Liver (tissue), 3 donors: ENCODE measurements around the gene CYP20A1.

Experiments
- EGR1 ChIP-seq, 2 donors: IDR thresholded peaks; 2 replicates each; pipeline ENCODE4 v1.6.1; 2016 to 2018; ENCODE audit warnings: antibody characterized with exemption in 2 of 2, low read depth in 2 of 2
- FOXA1 ChIP-seq: IDR thresholded peaks from 2 replicates; pipeline ENCODE4 v1.6.1; 2016; ENCODE audit warnings: antibody characterized with exemption
- JUND ChIP-seq, 2 donors: IDR thresholded peaks; 2 replicates each; pipeline ENCODE4 v1.6.1; 2016; ENCODE audit warnings: antibody characterized with exemption in 2 of 2
- RAD21 ChIP-seq, 2 donors: IDR thresholded peaks; 2 replicates each; pipeline ENCODE4 v1.6.1; 2016; ENCODE audit warnings: antibody characterized with exemption in 2 of 2, mild to moderate bottlenecking in 2 of 2
- REST ChIP-seq: IDR thresholded peaks from 2 replicates; pipeline ENCODE4 v1.6.1; 2016; ENCODE audit warnings: antibody characterized with exemption, mild to moderate bottlenecking
- RXRA ChIP-seq, 2 donors: IDR thresholded peaks; 2 replicates each; pipeline ENCODE4 v1.6.1; 2017 to 2018; ENCODE audit warnings: antibody characterized with exemption in 2 of 2, mild to moderate bottlenecking in 1 of 2
- SP1 ChIP-seq: IDR thresholded peaks from 2 replicates; pipeline ENCODE4 v1.6.1; 2018; ENCODE audit warnings: antibody characterized with exemption, mild to moderate bottlenecking
- TAF1 ChIP-seq: conservative IDR thresholded peaks from 2 replicates; pipeline ENCODE4 v1.6.1; 2016; ENCODE audit warnings: antibody characterized with exemption, mild to moderate bottlenecking
- YY1 ChIP-seq: IDR thresholded peaks from 2 replicates; pipeline ENCODE4 v1.6.1; 2016; ENCODE audit warnings: antibody characterized with exemption, mild to moderate bottlenecking
- TF ChIP-seq, protein P1 (sequence below): fragments of 150-350 bp; IDR thresholded peaks from 2 replicates; pipeline ENCODE4 v1.5.1; 2017; ENCODE audit warnings: improper control_type of control experiment, low read depth, low read length; ENCODE audit not compliant: missing input control
- TF ChIP-seq, protein P2 (sequence below): IDR thresholded peaks from 2 replicates; pipeline ENCODE4 v1.6.1; 2016; ENCODE audit warnings: antibody characterized with exemption
- TF ChIP-seq, protein P3 (sequence below): IDR thresholded peaks from 2 replicates; pipeline ENCODE4 v1.6.1; 2016; ENCODE audit warnings: antibody characterized with exemption
- donor health status: healthy.
- donor health status: healthy.

GRCh38 chr2:203340791-203341487 is 102.1 kb downstream of the CYP20A1 start:
- TF ChIP-seq RAD21 (IDR thresholded peaks at IDR 0.05) (no peak), JUND (IDR thresholded peaks at IDR 0.05) (no peak), YY1 (no peak), TAF1 (no peak), FOXA1 (no peak), EGR1 (IDR thresholded peaks at IDR 0.05; ENCODE audit: low read depth in 2 of 2) (no peak), RXRA (IDR thresholded peaks at IDR 0.05) (no peak), REST (no peak), SP1 (no peak)
- TF ChIP-seq, protein P1, sequence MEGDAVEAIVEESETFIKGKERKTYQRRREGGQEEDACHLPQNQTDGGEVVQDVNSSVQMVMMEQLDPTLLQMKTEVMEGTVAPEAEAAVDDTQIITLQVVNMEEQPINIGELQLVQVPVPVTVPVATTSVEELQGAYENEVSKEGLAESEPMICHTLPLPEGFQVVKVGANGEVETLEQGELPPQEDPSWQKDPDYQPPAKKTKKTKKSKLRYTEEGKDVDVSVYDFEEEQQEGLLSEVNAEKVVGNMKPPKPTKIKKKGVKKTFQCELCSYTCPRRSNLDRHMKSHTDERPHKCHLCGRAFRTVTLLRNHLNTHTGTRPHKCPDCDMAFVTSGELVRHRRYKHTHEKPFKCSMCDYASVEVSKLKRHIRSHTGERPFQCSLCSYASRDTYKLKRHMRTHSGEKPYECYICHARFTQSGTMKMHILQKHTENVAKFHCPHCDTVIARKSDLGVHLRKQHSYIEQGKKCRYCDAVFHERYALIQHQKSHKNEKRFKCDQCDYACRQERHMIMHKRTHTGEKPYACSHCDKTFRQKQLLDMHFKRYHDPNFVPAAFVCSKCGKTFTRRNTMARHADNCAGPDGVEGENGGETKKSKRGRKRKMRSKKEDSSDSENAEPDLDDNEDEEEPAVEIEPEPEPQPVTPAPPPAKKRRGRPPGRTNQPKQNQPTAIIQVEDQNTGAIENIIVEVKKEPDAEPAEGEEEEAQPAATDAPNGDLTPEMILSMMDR, result no peak
- TF ChIP-seq, protein P2, sequence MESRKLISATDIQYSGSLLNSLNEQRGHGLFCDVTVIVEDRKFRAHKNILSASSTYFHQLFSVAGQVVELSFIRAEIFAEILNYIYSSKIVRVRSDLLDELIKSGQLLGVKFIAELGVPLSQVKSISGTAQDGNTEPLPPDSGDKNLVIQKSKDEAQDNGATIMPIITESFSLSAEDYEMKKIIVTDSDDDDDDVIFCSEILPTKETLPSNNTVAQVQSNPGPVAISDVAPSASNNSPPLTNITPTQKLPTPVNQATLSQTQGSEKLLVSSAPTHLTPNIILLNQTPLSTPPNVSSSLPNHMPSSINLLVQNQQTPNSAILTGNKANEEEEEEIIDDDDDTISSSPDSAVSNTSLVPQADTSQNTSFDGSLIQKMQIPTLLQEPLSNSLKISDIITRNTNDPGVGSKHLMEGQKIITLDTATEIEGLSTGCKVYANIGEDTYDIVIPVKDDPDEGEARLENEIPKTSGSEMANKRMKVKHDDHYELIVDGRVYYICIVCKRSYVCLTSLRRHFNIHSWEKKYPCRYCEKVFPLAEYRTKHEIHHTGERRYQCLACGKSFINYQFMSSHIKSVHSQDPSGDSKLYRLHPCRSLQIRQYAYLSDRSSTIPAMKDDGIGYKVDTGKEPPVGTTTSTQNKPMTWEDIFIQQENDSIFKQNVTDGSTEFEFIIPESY, result no peak
- TF ChIP-seq, protein P3, sequence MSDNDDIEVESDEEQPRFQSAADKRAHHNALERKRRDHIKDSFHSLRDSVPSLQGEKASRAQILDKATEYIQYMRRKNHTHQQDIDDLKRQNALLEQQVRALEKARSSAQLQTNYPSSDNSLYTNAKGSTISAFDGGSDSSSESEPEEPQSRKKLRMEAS, result no peak
